HL-60 (cell line): Measurements from ENCODE around the gene GABBR2.

Experiments
- DNase-seq, 2 experiments: peaks; one replicate each; pipeline ENCODE4 v3.0.0-alpha.2; 2010 to 2020; ENCODE audit warnings: low read depth in 1 of 2, low spot score in 1 of 2
- H3K27ac ChIP-seq: fragments of 250-450 bp; sonication (Bioruptor Pico); replicated peaks from 2 replicates; pipeline ENCODE4 v1.5.1; 2020; ENCODE audit warnings: mild to moderate bottlenecking, moderate library complexity
- H3K27me3 ChIP-seq: fragments of 250-450 bp; sonication (Bioruptor Pico); 2 replicates; pipeline ENCODE4 v1.5.1; 2021; ENCODE audit warnings: mild to moderate bottlenecking, moderate library complexity; ENCODE audit not compliant: insufficient read depth, poor library complexity, severe bottlenecking
- H3K4me3 ChIP-seq: replicated peaks from 2 replicates; pipeline ENCODE4 v1.5.1; 2011; ENCODE audit warnings: mild to moderate bottlenecking, control low read depth, low read length; ENCODE audit not compliant: insufficient read depth
- GABPA ChIP-seq: IDR thresholded peaks from 2 replicates; pipeline ENCODE4 v1.6.1; 2012; ENCODE audit warnings: low read depth
- POLR2AphosphoS5 ChIP-seq: IDR thresholded peaks from 2 replicates; pipeline ENCODE4 v1.6.1; 2012; ENCODE audit warnings: low read depth
- SPI1 ChIP-seq: IDR thresholded peaks from 2 replicates; pipeline ENCODE4 v1.6.1; 2012; ENCODE audit warnings: low read depth, mild to moderate bottlenecking, borderline replicate concordance
- TF ChIP-seq, protein P1 (sequence below): IDR thresholded peaks from 2 replicates; pipeline ENCODE4 v1.6.1; 2012; ENCODE audit warnings: low read depth; ENCODE audit not compliant: insufficient replicate concordance
- TF ChIP-seq, protein P2 (sequence below): IDR thresholded peaks from one replicate; pipeline ENCODE4 v1.5.1; 2011; ENCODE audit warnings: low read length, control low read depth, inconsistent platforms; ENCODE audit not compliant: insufficient read depth

GABBR2 gene

DNA sequence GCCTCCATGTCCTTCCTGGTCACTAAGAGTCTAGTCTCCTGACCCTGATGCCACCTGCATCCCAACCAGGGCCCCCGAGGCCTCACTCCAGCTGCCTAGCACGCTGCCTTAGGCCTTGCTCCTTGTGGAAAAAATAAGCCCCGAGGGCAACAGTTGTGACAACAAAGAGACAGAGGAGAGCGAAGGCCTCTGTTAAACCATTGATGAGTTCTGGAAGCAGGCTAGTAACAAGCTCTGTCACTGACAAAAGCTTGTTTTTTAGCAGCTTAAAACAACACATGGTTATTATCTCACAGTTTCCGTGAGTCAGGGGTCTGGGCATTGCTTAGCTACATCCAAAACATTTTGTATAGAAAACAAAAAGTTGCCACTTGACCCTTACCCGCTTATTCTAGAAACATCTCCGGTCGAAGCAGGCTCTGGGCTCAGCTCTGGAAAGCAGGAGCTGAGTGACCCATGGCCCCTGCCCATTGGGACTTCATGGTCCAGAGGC is 405.1 kb downstream of the GABBR2 start:
- Histone ChIP-seq H3K27me3 (no peaks in the 10 kb centered on the region), H3K27ac (no peak overlapping the region), H3K4me3 (no peak overlapping the region)
- DNase-seq, result no peak
- TF ChIP-seq, protein P1, sequence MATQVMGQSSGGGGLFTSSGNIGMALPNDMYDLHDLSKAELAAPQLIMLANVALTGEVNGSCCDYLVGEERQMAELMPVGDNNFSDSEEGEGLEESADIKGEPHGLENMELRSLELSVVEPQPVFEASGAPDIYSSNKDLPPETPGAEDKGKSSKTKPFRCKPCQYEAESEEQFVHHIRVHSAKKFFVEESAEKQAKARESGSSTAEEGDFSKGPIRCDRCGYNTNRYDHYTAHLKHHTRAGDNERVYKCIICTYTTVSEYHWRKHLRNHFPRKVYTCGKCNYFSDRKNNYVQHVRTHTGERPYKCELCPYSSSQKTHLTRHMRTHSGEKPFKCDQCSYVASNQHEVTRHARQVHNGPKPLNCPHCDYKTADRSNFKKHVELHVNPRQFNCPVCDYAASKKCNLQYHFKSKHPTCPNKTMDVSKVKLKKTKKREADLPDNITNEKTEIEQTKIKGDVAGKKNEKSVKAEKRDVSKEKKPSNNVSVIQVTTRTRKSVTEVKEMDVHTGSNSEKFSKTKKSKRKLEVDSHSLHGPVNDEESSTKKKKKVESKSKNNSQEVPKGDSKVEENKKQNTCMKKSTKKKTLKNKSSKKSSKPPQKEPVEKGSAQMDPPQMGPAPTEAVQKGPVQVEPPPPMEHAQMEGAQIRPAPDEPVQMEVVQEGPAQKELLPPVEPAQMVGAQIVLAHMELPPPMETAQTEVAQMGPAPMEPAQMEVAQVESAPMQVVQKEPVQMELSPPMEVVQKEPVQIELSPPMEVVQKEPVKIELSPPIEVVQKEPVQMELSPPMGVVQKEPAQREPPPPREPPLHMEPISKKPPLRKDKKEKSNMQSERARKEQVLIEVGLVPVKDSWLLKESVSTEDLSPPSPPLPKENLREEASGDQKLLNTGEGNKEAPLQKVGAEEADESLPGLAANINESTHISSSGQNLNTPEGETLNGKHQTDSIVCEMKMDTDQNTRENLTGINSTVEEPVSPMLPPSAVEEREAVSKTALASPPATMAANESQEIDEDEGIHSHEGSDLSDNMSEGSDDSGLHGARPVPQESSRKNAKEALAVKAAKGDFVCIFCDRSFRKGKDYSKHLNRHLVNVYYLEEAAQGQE, result no peak
- TF ChIP-seq, protein P2, sequence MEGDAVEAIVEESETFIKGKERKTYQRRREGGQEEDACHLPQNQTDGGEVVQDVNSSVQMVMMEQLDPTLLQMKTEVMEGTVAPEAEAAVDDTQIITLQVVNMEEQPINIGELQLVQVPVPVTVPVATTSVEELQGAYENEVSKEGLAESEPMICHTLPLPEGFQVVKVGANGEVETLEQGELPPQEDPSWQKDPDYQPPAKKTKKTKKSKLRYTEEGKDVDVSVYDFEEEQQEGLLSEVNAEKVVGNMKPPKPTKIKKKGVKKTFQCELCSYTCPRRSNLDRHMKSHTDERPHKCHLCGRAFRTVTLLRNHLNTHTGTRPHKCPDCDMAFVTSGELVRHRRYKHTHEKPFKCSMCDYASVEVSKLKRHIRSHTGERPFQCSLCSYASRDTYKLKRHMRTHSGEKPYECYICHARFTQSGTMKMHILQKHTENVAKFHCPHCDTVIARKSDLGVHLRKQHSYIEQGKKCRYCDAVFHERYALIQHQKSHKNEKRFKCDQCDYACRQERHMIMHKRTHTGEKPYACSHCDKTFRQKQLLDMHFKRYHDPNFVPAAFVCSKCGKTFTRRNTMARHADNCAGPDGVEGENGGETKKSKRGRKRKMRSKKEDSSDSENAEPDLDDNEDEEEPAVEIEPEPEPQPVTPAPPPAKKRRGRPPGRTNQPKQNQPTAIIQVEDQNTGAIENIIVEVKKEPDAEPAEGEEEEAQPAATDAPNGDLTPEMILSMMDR, result no peak
- no peak for TF ChIP-seq SPI1
- TF ChIP-seq POLR2AphosphoS5, result no peak
- no peak for TF ChIP-seq GABPA

DNA sequence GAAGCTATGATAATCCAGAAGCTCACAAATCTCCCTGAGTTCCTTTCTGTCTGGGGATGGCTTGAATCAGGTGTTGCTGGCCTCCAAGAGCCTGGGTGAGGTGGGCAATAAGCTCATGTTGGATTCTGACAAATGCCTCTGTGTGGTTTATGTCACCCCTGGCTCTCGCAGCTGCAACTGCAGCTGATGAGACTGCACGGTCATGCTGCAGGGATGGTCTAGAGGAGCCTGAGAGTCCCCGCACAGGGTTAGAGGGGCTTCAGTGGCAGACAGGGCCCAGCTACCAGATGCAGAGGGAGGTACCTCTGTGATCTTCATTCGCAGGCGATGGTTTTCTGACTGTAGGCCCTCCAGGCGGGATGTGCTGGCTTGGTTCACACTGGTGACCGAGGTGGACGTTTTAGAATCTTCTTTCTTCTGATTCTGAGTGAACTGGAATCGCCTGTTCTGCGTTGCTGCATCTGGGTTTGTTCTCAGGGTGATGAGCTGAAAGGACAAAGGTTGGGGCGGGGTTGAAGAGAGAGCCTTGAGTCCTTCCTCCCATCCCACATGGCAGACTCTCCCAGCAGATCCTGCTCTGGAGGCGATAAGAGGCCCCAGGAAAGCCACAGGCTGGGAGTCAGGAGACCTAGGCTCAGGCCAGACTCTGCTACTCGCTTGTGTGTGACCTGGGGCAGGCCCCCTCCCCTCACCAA is 405.6 kb downstream of the GABBR2 start:
- TF ChIP-seq GABPA, result no peak
- peaks cover 2% of the 10 kb centered on the region for H3K27me3 ChIP-seq
- DNase-seq, result no peak
- H3K4me3 ChIP-seq, result no peak overlapping the region
- no peak overlapping the region for H3K27ac ChIP-seq

DNA sequence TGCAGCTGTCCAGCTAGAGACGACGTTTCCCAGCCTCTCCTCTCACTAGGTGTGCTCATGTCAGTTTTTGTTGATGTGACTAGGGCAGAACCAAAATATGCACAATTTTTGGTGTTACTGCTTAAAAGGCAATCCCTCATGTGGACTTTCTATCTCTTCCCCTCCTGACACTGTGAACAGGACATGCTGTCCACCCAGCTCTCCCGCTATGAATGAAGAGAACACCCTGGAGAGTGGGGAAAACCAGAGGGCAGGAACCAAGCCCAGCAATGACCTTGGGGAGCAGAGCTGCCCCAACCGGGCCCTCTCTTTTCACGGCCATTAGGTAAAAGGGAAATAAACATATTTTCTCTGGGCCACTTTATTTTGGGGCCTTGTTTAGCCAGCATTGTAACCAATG is 406.6 kb downstream of the GABBR2 start:
- Histone ChIP-seq H3K27me3 (peaks cover 2% of the 10 kb centered on the region), H3K27ac (no peak overlapping the region), H3K4me3 (no peak overlapping the region)
- TF ChIP-seq SPI1 (no peak), POLR2AphosphoS5 (no peak), GABPA (no peak)
- TF ChIP-seq, protein P1, result no peak
- TF ChIP-seq, protein P2, result no peak
- no peak for DNase-seq

DNA sequence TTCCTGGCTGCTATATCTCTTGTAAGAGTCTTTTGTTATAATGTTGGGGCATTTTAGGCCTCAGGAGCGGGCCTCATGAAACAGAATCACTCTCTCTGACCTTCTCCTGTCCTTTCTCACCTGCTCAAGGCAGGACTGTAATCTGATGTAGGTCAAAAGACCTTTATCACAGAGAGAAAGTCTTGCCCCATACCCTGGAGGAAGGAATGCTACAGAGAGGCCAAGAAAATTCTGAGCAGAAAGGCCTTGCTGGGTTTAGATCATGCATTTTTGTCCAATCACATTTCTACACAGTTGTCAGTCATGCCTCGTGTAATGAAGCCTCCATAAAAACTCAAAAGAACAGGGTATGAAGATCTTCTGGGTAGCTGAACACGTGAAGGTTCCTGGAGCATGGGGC is 408.1 kb downstream of the GABBR2 start:
- DNase-seq, result no peak

More for the DNA sequence above, 408.1 kb downstream of the GABBR2 start:
- H3K27ac ChIP-seq, result no peak overlapping the region
- peaks cover 2% of the 10 kb centered on the region for H3K27me3 ChIP-seq
- TF ChIP-seq SPI1 (no peak), GABPA (no peak), POLR2AphosphoS5 (no peak)
- TF ChIP-seq, protein P1, result no peak
- TF ChIP-seq, protein P2, result no peak
- no peak overlapping the region for H3K4me3 ChIP-seq
